PC-9 (cell line): ENCODE data around the gene HHAT. TPM values are rescaled to one million over a fixed set of nuclear protein-coding genes. Genes with fewer than 3 reads are reported as not detected.

ENCODE experiments used
- BruUV-seq: library from RNA; stranded (reverse); fragments of 400-500 nt; replicated peaks from 2 replicates; lab custom pipeline; 2021; lab: Mats Ljungman, UMichigan
- CTCF ChIA-PET: fragments of 300-600 bp; sonication (Branson Sonifier 250); formaldehyde crosslinking; loops from one replicate; lab custom pipeline; 2022; ENCODE audit warnings: antibody characterized with exemption; lab: Charles Lee
- POLR2A ChIA-PET: fragments of 300-600 bp; sonication (Branson Sonifier 250); formaldehyde crosslinking; loops from one replicate; lab custom pipeline; 2022; ENCODE audit warnings: antibody characterized with exemption; ENCODE audit not compliant: unreplicated experiment; lab: Charles Lee
- DNase-seq, 2 experiments: peaks; one replicate each; pipeline versions ENCODE4 v3.0.0 to v3.0.0-alpha.2; 2015 to 2022; ENCODE audit warnings: mixed read lengths in 1 of 2
- H2AFZ ChIP-seq: fragments of 200-600 bp; sonication (generic); 2 replicates; pipeline ENCODE4 v1.8.1; 2017; ENCODE audit warnings: antibody characterized with exemption
- H3F3A ChIP-seq: fragments of 200-600 bp; sonication (generic); 2 replicates; pipeline ENCODE4 v1.8.1; 2017; ENCODE audit warnings: antibody characterized with exemption, mild to moderate bottlenecking, low read depth; ENCODE audit not compliant: insufficient read depth
- H3K27ac ChIP-seq: fragments of 200-600 bp; sonication (generic); 2 replicates; pipeline ENCODE4 v1.6.1; 2016; ENCODE audit warnings: mixed run types
- H3K27me3 ChIP-seq: fragments of 200-600 bp; sonication (generic); 2 replicates; pipeline ENCODE4 v1.6.1; 2016; ENCODE audit warnings: low read depth, mixed run types; ENCODE audit not compliant: insufficient read depth
- H3K36me3 ChIP-seq: fragments of 200-600 bp; sonication (generic); 2 replicates; pipeline ENCODE4 v1.6.1; 2016; ENCODE audit warnings: low read depth, mixed run types
- H3K4me1 ChIP-seq: fragments of 200-600 bp; sonication (generic); replicated peaks from 2 replicates; pipeline ENCODE4 v1.6.1; 2016; ENCODE audit warnings: mixed run types; ENCODE audit not compliant: insufficient read depth
- H3K4me2 ChIP-seq: fragments of 200-600 bp; sonication (generic); 2 replicates; pipeline ENCODE4 v1.6.1; 2017; ENCODE audit warnings: mixed run types
- H3K4me3 ChIP-seq: fragments of 200-600 bp; sonication (generic); 2 replicates; pipeline ENCODE4 v1.6.1; 2016; ENCODE audit warnings: mixed run types
- H3K79me2 ChIP-seq: fragments of 200-600 bp; sonication (generic); 2 replicates; pipeline ENCODE4 v1.6.1; 2017; ENCODE audit warnings: low read depth, mixed run types
- H3K9me2 ChIP-seq: fragments of 200-600 bp; sonication (generic); 2 replicates; pipeline ENCODE4 v1.8.1; 2017; ENCODE audit warnings: mild to moderate bottlenecking; ENCODE audit not compliant: insufficient read depth
- H3K9me3 ChIP-seq: fragments of 200-600 bp; sonication (generic); 2 replicates; pipeline ENCODE4 v1.8.1; 2016; ENCODE audit warnings: low read depth; ENCODE audit not compliant: insufficient read depth
- H4K20me1 ChIP-seq: fragments of 200-600 bp; sonication (generic); 2 replicates; pipeline ENCODE4 v1.8.1; 2017; ENCODE audit not compliant: insufficient read depth
- CTCF ChIP-seq: fragments of 200-600 bp; sonication (generic); conservative IDR thresholded peaks from 2 replicates; pipeline ENCODE4 v1.6.1; 2017; ENCODE audit warnings: mixed run types, antibody characterized with exemption, mild to moderate bottlenecking, moderate library complexity
- EZH2 ChIP-seq: fragments of 200-600 bp; sonication (generic); IDR thresholded peaks from 2 replicates; pipeline ENCODE4 v1.8.0; 2017; ENCODE audit warnings: antibody characterized with exemption, low read depth
- intact Hi-C: fragments of 100-400 bp; cut with micrococcal nuclease; formaldehyde crosslinking; loops from one replicate; pipeline ENCODE4 v1.10.0; 2022; ENCODE audit not compliant: unreplicated experiment
- total RNA-seq: library from RNA; stranded (reverse); gene quantifications from 2 replicates; pipeline ENCODE4 v1.2.3, GENCODE V29; 2021

The HHAT gene
- total RNA-seq, 1 experiment from 2014 or later = 5.3 TPM

GRCh38 chr1:210398466-210398865 is 69.8 kb downstream of the HHAT start:
- no peak overlapping the region for H3K4me2 ChIP-seq
- H3K79me2 ChIP-seq = no peaks in the 10 kb centered on the region
- no peak overlapping the region for H3K4me3 ChIP-seq
- no peaks in the 10 kb centered on the region for H4K20me1 ChIP-seq
- H3K36me3 ChIP-seq = no peaks in the 10 kb centered on the region
- BruUV-seq = no TSS peak
- H3K4me1 ChIP-seq = peaks cover 11% of the 10 kb centered on the region
- H3K9me2 ChIP-seq = peaks cover 5% of the 10 kb centered on the region; the same call in 1 of the 2 replicates
- no peak overlapping the region for H3K27ac ChIP-seq
- no peaks in the 10 kb centered on the region for H3K27me3 ChIP-seq
- POLR2A ChIA-PET = no interaction called here
- H2AFZ ChIP-seq = no peak overlapping the region
- no peak for TF ChIP-seq CTCF
- no peaks in the 10 kb centered on the region for H3K9me3 ChIP-seq
- intact Hi-C loops = no loop called here
- CTCF ChIA-PET = no interaction called here
- peaks cover 13% of the 10 kb centered on the region; the same call in 1 of the 2 replicates for H3F3A ChIP-seq
- DNase-seq = no peak

DNA sequence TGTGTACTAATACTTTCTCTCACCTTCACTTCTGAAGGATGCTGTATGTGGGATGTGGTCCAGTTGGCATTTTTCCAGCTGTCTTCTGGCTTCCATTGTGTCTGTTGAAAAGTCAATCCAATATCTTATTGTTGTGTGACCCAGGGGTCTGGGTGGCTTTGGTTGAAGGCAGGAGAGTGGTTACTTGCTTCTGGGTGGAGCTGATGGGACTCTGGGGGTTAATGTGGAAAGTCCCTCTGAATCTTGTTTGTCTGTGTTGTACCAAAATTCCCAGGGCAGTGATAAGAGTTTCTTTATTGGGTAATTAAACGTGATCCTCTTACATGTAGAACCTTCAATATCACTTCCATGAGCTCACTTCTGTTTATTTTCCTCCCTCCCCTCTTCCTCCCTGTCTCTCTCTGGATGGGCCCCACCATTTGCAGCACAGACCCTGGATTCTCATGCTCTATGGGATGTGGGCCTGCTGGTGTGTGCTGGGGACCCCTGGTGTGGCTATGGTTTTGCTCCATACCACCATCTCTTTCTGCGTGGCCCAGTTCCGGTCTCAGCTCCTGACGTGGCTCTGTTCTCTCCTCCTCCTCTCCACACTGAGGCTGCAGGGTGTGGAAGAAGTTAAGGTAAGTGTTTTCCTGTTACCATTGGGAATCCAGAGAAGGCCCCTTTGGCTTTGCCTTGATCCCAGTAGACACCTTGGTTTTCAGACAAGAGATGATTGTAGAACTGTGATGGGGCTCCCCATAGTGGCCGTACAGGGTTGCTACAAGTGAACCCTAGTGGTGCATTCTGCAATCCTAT is 71.5 kb downstream of the HHAT start:
- no peak overlapping the region for H3K4me3 ChIP-seq
- ChIA-PET CTCF (interaction anchor here (0.5 to 1.5 kb wide), 5 partner anchors 24 to 108 kb away, joined by 3 to 6 read pairs (median 4); no protein-coding TSS in a partner anchor), POLR2A (no interaction called here)
- H3K36me3 ChIP-seq = no peaks in the 10 kb centered on the region
- peak; percentile 83 for TF ChIP-seq CTCF
- TF ChIP-seq EZH2 = no peak
- H3K27ac ChIP-seq = no peak overlapping the region
- intact Hi-C loops = loop anchor here (1.0 to 10.0 kb wide), 4 partner anchors 40 to 405 kb away; no protein-coding TSS in a partner anchor
- H4K20me1 ChIP-seq = no peaks in the 10 kb centered on the region
- no peaks in the 10 kb centered on the region for H3K79me2 ChIP-seq
- H3K4me2 ChIP-seq = no peak overlapping the region
- H3F3A ChIP-seq = no peaks in the 10 kb centered on the region
- peaks cover 5% of the 10 kb centered on the region; the same call in 1 of the 2 replicates for H3K9me2 ChIP-seq
- peak; percentile 52 to 65 for DNase-seq
- no peaks in the 10 kb centered on the region for H3K27me3 ChIP-seq
- no peak overlapping the region for H2AFZ ChIP-seq
- no peaks in the 10 kb centered on the region for H3K4me1 ChIP-seq
- no TSS peak for BruUV-seq
- H3K9me3 ChIP-seq = no peaks in the 10 kb centered on the region

DNA sequence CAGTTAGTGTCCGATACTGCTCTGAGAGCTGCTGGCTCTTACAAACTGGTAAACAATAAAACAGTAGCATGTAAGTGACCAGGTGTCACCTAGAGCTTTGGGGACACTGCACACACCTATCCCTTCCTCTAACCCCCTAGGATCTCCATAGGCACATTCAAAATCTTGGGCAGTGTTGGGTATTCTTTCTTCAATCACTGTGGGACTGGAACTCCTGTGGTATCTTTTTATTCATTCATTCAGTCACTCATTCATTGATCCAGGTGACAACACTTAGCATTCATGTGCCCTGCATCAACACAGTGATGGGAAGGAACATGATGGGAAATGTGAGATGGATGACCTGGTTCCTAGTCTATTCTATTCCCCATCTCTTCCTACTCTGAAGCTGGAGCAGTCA is 73.9 kb downstream of the HHAT start:
- POLR2A ChIA-PET = no interaction called here
- CTCF ChIA-PET = no interaction called here

More for the DNA sequence above, 73.9 kb downstream of the HHAT start:
- H3K9me3 ChIP-seq = no peaks in the 10 kb centered on the region
- TF ChIP-seq EZH2 = no peak
- TF ChIP-seq CTCF = no peak
- no peak overlapping the region for H3K27ac ChIP-seq
- no peak overlapping the region for H3K4me2 ChIP-seq
- H3K9me2 ChIP-seq = peaks cover 5% of the 10 kb centered on the region; the same call in 1 of the 2 replicates
- no TSS peak for BruUV-seq
- H3K4me3 ChIP-seq = no peak overlapping the region
- intact Hi-C loops = loop anchor here (10.0 kb wide), 1 partner anchor 408 kb away; no protein-coding TSS in a partner anchor
- H3K79me2 ChIP-seq = no peaks in the 10 kb centered on the region
- H2AFZ ChIP-seq = no peak overlapping the region
- no peaks in the 10 kb centered on the region for H3K27me3 ChIP-seq
- no peaks in the 10 kb centered on the region for H4K20me1 ChIP-seq
- no peaks in the 10 kb centered on the region for H3F3A ChIP-seq
- H3K36me3 ChIP-seq = no peaks in the 10 kb centered on the region
- H3K4me1 ChIP-seq = no peaks in the 10 kb centered on the region
- DNase-seq = no peak
